Natural killer cell (primary cell): ENCODE results near the gene METTL3. TPM values are rescaled to one million over a fixed set of nuclear protein-coding genes. Genes with fewer than 3 reads are reported as not detected.
A peak's percentile ranks its signal among the peaks of the same experiment; 100 is the strongest.

Source experiments
- ATAC-seq, 3 donors: fragments of 150-1000 bp in 2 of 3; fragments of 200-7000 bp in 1 of 3; cut with Tn5 transposase; 1 replicate in 1 of 3; 2 replicates in 2 of 3; pipeline ENCODE4 v1.10.0; 2021; ENCODE audit warnings: mild to moderate bottlenecking in 2 of 3, moderate library complexity in 2 of 3
- DNase-seq, 2 donors: peaks; one replicate each; pipeline versions ENCODE4 v3.0.0 to v3.0.0-alpha.2; 2013 to 2021; ENCODE audit warnings: mixed read lengths in 1 of 2
- H3K27ac ChIP-seq: one replicate; pipeline ENCODE4 v1.5.1; 2013; ENCODE audit warnings: mild to moderate bottlenecking, low read length
- H3K27me3 ChIP-seq: one replicate; pipeline ENCODE4 v1.6.1; 2013; ENCODE audit warnings: low read length; ENCODE audit not compliant: control insufficient read depth, insufficient read depth
- H3K36me3 ChIP-seq: one replicate; pipeline ENCODE4 v1.6.1; 2013; ENCODE audit warnings: low read length; ENCODE audit not compliant: control insufficient read depth, insufficient read depth
- H3K4me1 ChIP-seq: one replicate; pipeline ENCODE4 v1.6.1; 2013; ENCODE audit warnings: low read length; ENCODE audit not compliant: control insufficient read depth, insufficient read depth
- H3K4me3 ChIP-seq: one replicate; pipeline ENCODE4 v1.5.1; 2013; ENCODE audit warnings: low read length
- H3K9me3 ChIP-seq: one replicate; pipeline ENCODE4 v1.6.1; 2013; ENCODE audit warnings: low read length; ENCODE audit not compliant: control insufficient read depth, insufficient read depth
- H3K27ac Mint-ChIP-seq, 2 donors: one replicate each; pipeline ENCODE4 v1.8.0; 2022; ENCODE audit warnings: mild to moderate bottlenecking in 2 of 2, mixed read lengths in 2 of 2, moderate library complexity in 1 of 2
- H3K27me3 Mint-ChIP-seq, 2 donors: one replicate each; pipeline ENCODE4 v1.8.0; 2022; ENCODE audit warnings: low read depth in 2 of 2, mixed read lengths in 2 of 2
- H3K36me3 Mint-ChIP-seq: one replicate; pipeline ENCODE4 v1.8.0; 2022; ENCODE audit warnings: mixed read lengths
- H3K4me1 Mint-ChIP-seq, 2 donors: one replicate each; pipeline ENCODE4 v1.8.0; 2022; ENCODE audit warnings: mixed read lengths in 2 of 2
- H3K4me3 Mint-ChIP-seq: one replicate; pipeline ENCODE4 v1.8.0; 2022; ENCODE audit warnings: mild to moderate bottlenecking, moderate library complexity, mixed read lengths
- H3K9me3 Mint-ChIP-seq, 2 donors: one replicate each; pipeline ENCODE4 v1.8.0; 2022; ENCODE audit warnings: mixed read lengths in 2 of 2
- CTCF ChIP-seq: fragments of 200-600 bp; IDR thresholded peaks from one replicate; pipeline ENCODE4 v1.8.0; 2022; ENCODE audit warnings: antibody characterized with exemption
- WGBS: methylation state at CpG from one replicate; pipeline ENCODE4 v1.1.7; 2013; ENCODE audit warnings: missing lambda C conversion rate; ENCODE audit not compliant: insufficient coverage; 5-methylcytosine and 5-hydroxymethylcytosine counted together
- intact Hi-C: fragments of 100-400 bp; cut with micrococcal nuclease; formaldehyde crosslinking; loops from one replicate; pipeline ENCODE4 v1.14.2; 2022
- total RNA-seq, 4 donors: library from RNA; stranded (reverse); fragments of 120-200 nt in 1 of 4; gene quantifications; one replicate each; pipeline versions ENCODE4 v1.2.3 to v1.2.4, GENCODE V29; 2013 to 2022

METTL3 gene
- total RNA-seq, 3 donors from 2014 or later (not counting 1 experiment from before 2014, with no cell fraction given): 63.3 to 72.5 (median 68.3) TPM

GRCh38 chr14:21475767-21476522 lies 35.2 kb downstream of the METTL3 start:
- no peak for DNase-seq
- H3K27ac ChIP-seq: peak overlapping the region; percentile 73
- H3K9me3 ChIP-seq: no peaks in the 10 kb centered on the region
- WGBS: 84% methylated on average over 4 of the region's 10 CpGs
- H3K27ac Mint-ChIP-seq: peak overlapping the region; percentile 96 to 97
- H3K4me3 ChIP-seq: peak overlapping the region; percentile 80
- peaks cover 11% of the 10 kb centered on the region for H3K36me3 Mint-ChIP-seq
- H3K9me3 Mint-ChIP-seq: no peaks in the 10 kb centered on the region
- H3K4me1 ChIP-seq: peaks cover 9% of the 10 kb centered on the region
- peaks cover 21% of the 10 kb centered on the region for H3K36me3 ChIP-seq
- intact Hi-C loops: no loop called here
- TF ChIP-seq CTCF: no peak
- no peaks in the 10 kb centered on the region for H3K27me3 Mint-ChIP-seq
- ATAC-seq: no peak
- no peaks in the 10 kb centered on the region for H3K27me3 ChIP-seq
- peaks cover 35 to 37% of the 10 kb centered on the region in 2 donors for H3K4me1 Mint-ChIP-seq
- peak overlapping the region; percentile 98 for H3K4me3 Mint-ChIP-seq

- peaks cover 56% of the 10 kb centered on the region for H3K36me3 ChIP-seq
Measured at GRCh38 chr14:21467616-21468015, 43.5 kb downstream of the METTL3 start.

GRCh38 chr14:21455912-21456667 lies 55.0 kb downstream of the METTL3 start, which contains the start of gene CHD8:
Gene CHD8, minus strand, starts transcription at chr14:21456123. Its CDS starts 24,480 bp downstream, at chr14:21431643.
- Mint-ChIP-seq H3K9me3 (no peaks in the 10 kb centered on the region), H3K4me3 (peak within 1 kb of the TSS; percentile 97), H3K27ac (peak within 1 kb of the TSS; percentile 98), H3K27me3 (no peaks in the 10 kb centered on the region), H3K4me1 (peaks cover 36 to 45% of the 10 kb centered on the region in 2 donors), H3K36me3 (peaks cover 3% of the 10 kb centered on the region)
- intact Hi-C loops: loop anchor here (1.0 kb wide), 5 partner anchors 19 to 187 kb away; partner anchors contain the start of genes HNRNPC, METTL3, SUPT16H and TOX4
- Histone ChIP-seq H3K4me1 (peaks cover 18% of the 10 kb centered on the region), H3K36me3 (peaks cover 10% of the 10 kb centered on the region), H3K9me3 (no peaks in the 10 kb centered on the region), H3K4me3 (peak within 1 kb of the TSS; percentile 86), H3K27me3 (no peaks in the 10 kb centered on the region), H3K27ac (peak within 1 kb of the TSS; percentile 96)
- peak; percentile 95 to 100 (median 96) for ATAC-seq
- 0% methylated on average over 32 of the region's 36 CpGs for WGBS
- peak; percentile 96 to 100 for DNase-seq
- peak; percentile 61 for TF ChIP-seq CTCF

More at GRCh38 chr14:21467616-21468015, 43.5 kb downstream of the METTL3 start:
- H3K4me3 ChIP-seq: no peak overlapping the region
- no peak overlapping the region for H3K27ac ChIP-seq
- ATAC-seq (no peak), DNase-seq (no peak)
- Mint-ChIP-seq H3K9me3 (no peaks in the 10 kb centered on the region), H3K4me3 (no peak overlapping the region), H3K27ac (no peak overlapping the region), H3K27me3 (no peaks in the 10 kb centered on the region), H3K4me1 (peaks cover 0 to 5% of the 10 kb centered on the region in 2 donors), H3K36me3 (peaks cover 8% of the 10 kb centered on the region)
- H3K27me3 ChIP-seq: no peaks in the 10 kb centered on the region
- intact Hi-C loops: no loop called here
- H3K9me3 ChIP-seq: no peaks in the 10 kb centered on the region
- WGBS: no CpG with 5 or more reads among the region's 1 CpG
- H3K4me1 ChIP-seq: no peaks in the 10 kb centered on the region
- TF ChIP-seq CTCF: no peak
